Gastrocnemius medialis (tissue), 4 donors: ENCODE results near the gene LMF2. TPM values are rescaled to one million over a fixed set of nuclear protein-coding genes. Genes with fewer than 3 reads are reported as not detected.

Experiments used
- ATAC-seq, 2 donors: fragments of 150-250 bp; one replicate each; pipeline ENCODE4 v1.9.1; 2016
- DNase-seq, 2 donors: peaks; one replicate each; pipeline ENCODE4 v3.0.0-alpha.2; 2019
- H3K27ac ChIP-seq, 4 donors: fragments of 200-600 bp; sonication (generic); 1 replicate in 1 of 4; 2 replicates in 3 of 4; pipeline ENCODE4 v1.5.1; 2016 to 2018; ENCODE audit warnings: mild to moderate bottlenecking in 2 of 4, moderate library complexity in 1 of 4
- H3K27me3 ChIP-seq, 3 donors: fragments of 200-600 bp; sonication (generic) in 2 of 3; 1 replicate in 1 of 3; 2 replicates in 2 of 3; pipeline versions ENCODE4 v1.5.1 to v1.6.0; 2016 to 2019; ENCODE audit warnings: mild to moderate bottlenecking in 1 of 3, moderate library complexity in 1 of 3
- H3K36me3 ChIP-seq, 2 donors: fragments of 200-600 bp; sonication (generic) in 1 of 2; one replicate each; pipeline ENCODE4 v1.5.1; 2017 to 2018
- H3K4me1 ChIP-seq, 2 donors: fragments of 200-600 bp; sonication (generic) in 1 of 2; one replicate each; pipeline ENCODE4 v1.5.1; 2016 to 2017; ENCODE audit warnings: mild to moderate bottlenecking in 2 of 2
- H3K4me3 ChIP-seq, 4 donors: fragments of 200-600 bp; sonication (generic) in 3 of 4; 1 replicate in 1 of 4; 2 replicates in 3 of 4; pipeline ENCODE4 v1.5.1; 2016 to 2019; ENCODE audit warnings: mild to moderate bottlenecking in 2 of 4
- H3K9me3 ChIP-seq, 3 donors: fragments of 200-600 bp; sonication (generic) in 2 of 3; 1 replicate in 1 of 3; 2 replicates in 2 of 3; pipeline ENCODE4 v1.5.1; 2016 to 2019
- POLR2A ChIP-seq, 2 donors: fragments of 450-650 bp; IDR thresholded peaks; one replicate each; pipeline ENCODE4 v1.6.1; 2017; ENCODE audit warnings: antibody characterized with exemption in 2 of 2, mild to moderate bottlenecking in 2 of 2, moderate library complexity in 2 of 2
- in situ Hi-C, 4 donors: fragments of 200-750 bp; cut with MboI; loops; one replicate each; pipeline versions ENCODE4 v1.15.0 to v1.8.0; 2017; ENCODE audit warnings: low sequenced_read_pairs in 4 of 4
- intact Hi-C: fragments of 100-400 bp; cut with DNase I; formaldehyde crosslinking; loops from one replicate; pipeline ENCODE4 v1.15.1; 2023; ENCODE audit warnings: low total_unique reads
- total RNA-seq, 4 donors: library from RNA; depleted of rRNA; stranded (reverse); fragments of >200 nt; gene quantifications; one replicate each; pipeline versions ENCODE4 v1.1.0 to v1.2.3, GENCODE V29; 2016
- TF ChIP-seq, protein P1 (sequence below), 5 experiments: fragments of 450-650 bp in 3 of 5; fragments of 200-600 bp in 2 of 5; sonication (generic) in 2 of 5; IDR thresholded peaks in 4 of 5; conservative IDR thresholded peaks in 1 of 5; 1 replicate in 4 of 5; 2 replicates in 1 of 5; pipeline ENCODE4 v1.5.1; 2016 to 2019; ENCODE audit warnings: antibody characterized with exemption in 5 of 5, mild to moderate bottlenecking in 3 of 5, moderate library complexity in 3 of 5

The LMF2 gene, protein sequence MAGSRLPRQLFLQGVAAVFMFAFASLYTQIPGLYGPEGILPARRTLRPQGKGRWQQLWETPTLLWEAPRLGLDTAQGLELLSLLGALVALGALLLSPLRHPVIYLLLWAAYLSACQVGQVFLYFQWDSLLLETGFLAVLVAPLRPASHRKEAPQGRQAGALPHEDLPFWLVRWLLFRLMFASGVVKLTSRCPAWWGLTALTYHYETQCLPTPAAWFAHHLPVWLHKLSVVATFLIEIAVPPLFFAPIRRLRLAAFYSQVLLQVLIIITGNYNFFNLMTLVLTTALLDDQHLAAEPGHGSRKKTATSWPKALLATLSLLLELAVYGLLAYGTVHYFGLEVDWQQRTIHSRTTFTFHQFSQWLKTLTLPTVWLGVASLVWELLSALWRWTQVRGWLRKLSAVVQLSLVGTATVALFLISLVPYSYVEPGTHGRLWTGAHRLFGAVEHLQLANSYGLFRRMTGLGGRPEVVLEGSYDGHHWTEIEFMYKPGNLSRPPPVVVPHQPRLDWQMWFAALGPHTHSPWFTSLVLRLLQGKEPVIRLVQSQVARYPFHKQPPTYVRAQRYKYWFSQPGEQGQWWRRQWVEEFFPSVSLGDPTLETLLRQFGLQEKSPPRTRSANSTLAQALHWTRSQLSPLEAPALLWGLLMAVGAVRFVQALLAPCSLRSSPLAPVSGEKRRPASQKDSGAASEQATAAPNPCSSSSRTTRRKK
- 10 to 100 TPM; 19.7 to 39.4 (median 26.9) TPM for total RNA-seq

DNA sequence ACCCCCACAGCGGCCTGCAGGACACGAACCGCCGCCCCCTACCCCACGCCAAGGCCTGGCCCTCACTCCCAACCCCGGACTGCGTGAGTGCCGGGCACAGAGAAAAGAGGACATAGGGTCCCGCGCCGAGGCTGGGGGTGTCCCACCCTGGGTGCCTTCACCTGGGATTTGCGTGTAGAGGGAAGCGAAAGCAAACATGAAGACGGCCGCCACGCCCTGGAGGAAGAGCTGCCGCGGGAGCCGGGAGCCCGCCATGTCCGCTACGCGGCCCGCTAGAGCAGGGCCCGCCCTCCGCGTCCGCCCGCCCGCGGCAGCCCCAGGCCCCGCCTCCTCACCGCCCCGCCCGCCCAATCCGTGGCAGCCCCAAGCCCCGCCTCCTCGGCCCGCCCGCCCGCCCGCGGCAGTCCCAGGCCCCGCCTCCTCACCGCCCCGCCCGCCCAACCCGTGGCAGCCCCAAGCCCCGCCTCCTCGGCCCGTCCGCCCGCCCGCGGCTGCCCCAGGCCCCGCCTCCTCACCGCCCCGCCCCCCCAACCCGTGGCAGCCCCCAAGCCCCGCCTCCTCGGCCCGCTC lies at the start of gene LMF2:
Gene LMF2 (minus strand): TSS at position 282 of the 570 bp plus-strand sequence. CDS start 27 bp downstream, at position 255.
- TF ChIP-seq, protein P1, sequence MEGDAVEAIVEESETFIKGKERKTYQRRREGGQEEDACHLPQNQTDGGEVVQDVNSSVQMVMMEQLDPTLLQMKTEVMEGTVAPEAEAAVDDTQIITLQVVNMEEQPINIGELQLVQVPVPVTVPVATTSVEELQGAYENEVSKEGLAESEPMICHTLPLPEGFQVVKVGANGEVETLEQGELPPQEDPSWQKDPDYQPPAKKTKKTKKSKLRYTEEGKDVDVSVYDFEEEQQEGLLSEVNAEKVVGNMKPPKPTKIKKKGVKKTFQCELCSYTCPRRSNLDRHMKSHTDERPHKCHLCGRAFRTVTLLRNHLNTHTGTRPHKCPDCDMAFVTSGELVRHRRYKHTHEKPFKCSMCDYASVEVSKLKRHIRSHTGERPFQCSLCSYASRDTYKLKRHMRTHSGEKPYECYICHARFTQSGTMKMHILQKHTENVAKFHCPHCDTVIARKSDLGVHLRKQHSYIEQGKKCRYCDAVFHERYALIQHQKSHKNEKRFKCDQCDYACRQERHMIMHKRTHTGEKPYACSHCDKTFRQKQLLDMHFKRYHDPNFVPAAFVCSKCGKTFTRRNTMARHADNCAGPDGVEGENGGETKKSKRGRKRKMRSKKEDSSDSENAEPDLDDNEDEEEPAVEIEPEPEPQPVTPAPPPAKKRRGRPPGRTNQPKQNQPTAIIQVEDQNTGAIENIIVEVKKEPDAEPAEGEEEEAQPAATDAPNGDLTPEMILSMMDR (IDR thresholded peaks at IDR 0.05 in 4 of 5, conservative IDR thresholded peaks at IDR 0.05 in 1 of 5), result peak in 1 of 5 experiments; percentile 23
- peak; percentile 27 to 53 for TF ChIP-seq POLR2A (IDR thresholded peaks at IDR 0.05)

DNA sequence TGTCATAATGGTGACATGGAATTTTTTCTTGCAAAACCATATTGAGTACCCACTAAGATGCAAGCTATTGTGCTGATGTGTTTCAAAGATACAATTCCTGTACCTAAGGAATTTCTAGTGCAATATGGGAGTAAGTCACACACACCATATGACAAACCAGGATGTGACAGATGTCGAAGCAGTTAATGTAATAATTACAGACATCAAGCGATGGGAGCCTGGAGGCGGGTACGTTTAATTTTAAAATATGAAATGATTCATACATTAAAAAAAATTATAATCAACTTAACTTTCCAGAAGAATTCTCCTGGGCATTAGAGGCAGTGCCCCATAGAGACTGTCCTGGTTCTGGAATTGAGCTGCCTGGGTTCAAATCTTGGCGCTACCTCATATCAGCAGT lies 49.2 kb upstream of the LMF2 start:
- H3K27me3 ChIP-seq, result no peaks in the 10 kb centered on the region
- H3K4me1 ChIP-seq, result no peaks in the 10 kb centered on the region
- intact Hi-C loops (no loop called here), in situ Hi-C loops (no loop called here)
- TF ChIP-seq, protein P1 (IDR thresholded peaks at IDR 0.05 in 4 of 5, conservative IDR thresholded peaks at IDR 0.05 in 1 of 5), result no peak
- no peak for TF ChIP-seq POLR2A (IDR thresholded peaks at IDR 0.05)
- no peak for ATAC-seq
- no peak for DNase-seq
- no peaks in the 10 kb centered on the region for H3K9me3 ChIP-seq
- no peaks in the 10 kb centered on the region for H3K36me3 ChIP-seq
- H3K4me3 ChIP-seq, result no peak overlapping the region
- H3K27ac ChIP-seq, result no peak overlapping the region

More for the DNA sequence above, at the start of gene LMF2:
- in situ Hi-C loops, result no loop called here
- intact Hi-C loops, result loop anchor here (1.0 to 10.0 kb wide), 2 partner anchors 32 to 653 kb away; partner anchors contain the start of genes SBF1 and ZBED4
- ATAC-seq (peak; percentile 67 to 78), DNase-seq (peak; percentile 78 to 88)
- peaks cover 0 to 29% of the 10 kb centered on the region in 2 donors for H3K36me3 ChIP-seq
- H3K4me1 ChIP-seq, result peaks cover 15 to 22% of the 10 kb centered on the region in 2 donors
- no peaks in the 10 kb centered on the region for H3K27me3 ChIP-seq
- peak within 1 kb of the TSS; percentile 87 to 99 (median 96) for H3K4me3 ChIP-seq
- H3K27ac ChIP-seq, result peak within 1 kb of the TSS; percentile 85 to 97 (median 94)
- H3K9me3 ChIP-seq, result no peaks in the 10 kb centered on the region

DNA sequence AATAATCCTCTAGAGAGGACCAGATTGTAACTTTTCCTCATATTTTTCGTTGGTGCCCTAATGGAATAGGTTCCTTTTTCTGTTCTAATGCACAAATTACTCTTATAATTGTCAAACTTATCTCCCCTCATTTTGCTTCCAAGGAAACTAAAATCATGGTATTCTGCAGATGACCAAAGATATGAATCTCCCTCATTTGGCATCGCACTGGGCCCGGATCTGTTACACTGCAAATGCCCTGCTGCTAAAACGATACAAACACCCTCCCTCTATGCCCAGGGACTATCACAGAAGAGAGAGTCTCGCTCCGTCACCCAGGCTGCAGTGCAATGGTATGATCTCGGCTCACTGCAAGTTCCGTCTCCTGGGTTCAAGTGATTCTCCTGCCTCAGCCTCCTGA lies 45.8 kb upstream of the LMF2 start:
- H3K4me1 ChIP-seq, result peaks cover 4 to 7% of the 10 kb centered on the region in 2 donors
- H3K4me3 ChIP-seq, result no peak overlapping the region
- ATAC-seq, result no peak
- H3K27me3 ChIP-seq, result peaks cover 17 to 20% (median 19%) of the 10 kb centered on the region in 3 donors
- TF ChIP-seq POLR2A (IDR thresholded peaks at IDR 0.05), result no peak
- TF ChIP-seq, protein P1 (IDR thresholded peaks at IDR 0.05 in 4 of 5, conservative IDR thresholded peaks at IDR 0.05 in 1 of 5), result no peak
- no peak overlapping the region for H3K27ac ChIP-seq
- DNase-seq, result no peak
- no peaks in the 10 kb centered on the region for H3K9me3 ChIP-seq
- no peaks in the 10 kb centered on the region for H3K36me3 ChIP-seq
- intact Hi-C loops, result no loop called here
- in situ Hi-C loops, result no loop called here

DNA sequence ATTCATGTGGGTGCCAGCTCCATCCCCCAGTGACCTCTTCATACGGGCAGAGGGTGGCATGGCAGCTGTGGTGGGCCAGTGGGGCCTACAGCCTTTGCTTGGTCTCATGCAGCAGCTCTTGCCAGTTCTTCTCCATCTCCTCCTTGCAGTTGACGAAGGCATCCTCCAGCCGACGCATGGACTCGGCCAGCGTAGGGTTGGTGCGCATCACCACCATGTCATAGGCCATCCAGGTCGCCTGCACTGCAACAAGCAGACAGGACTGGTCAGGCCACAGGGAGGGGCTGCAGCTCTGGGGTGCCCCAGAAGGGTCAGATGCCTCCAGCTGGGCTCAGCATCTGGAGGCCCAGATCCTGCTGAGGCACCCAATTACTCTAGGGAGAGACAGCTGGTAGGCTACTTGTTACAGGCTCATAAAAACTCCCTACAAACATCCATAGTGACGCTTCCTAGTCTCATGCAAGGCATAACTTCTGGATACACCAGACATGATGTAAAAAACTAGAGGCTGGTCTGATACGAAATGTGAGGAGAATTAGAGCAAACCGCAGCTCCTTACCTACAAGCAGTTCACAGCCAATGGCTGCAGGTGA lies 43.8 kb upstream of the LMF2 start:
- intact Hi-C loops, result no loop called here
- peaks cover 5 to 9% of the 10 kb centered on the region in 2 donors for H3K4me1 ChIP-seq
- in situ Hi-C loops, result no loop called here

More for the DNA sequence above, 43.8 kb upstream of the LMF2 start:
- ATAC-seq (no peak), DNase-seq (no peak)
- Histone ChIP-seq H3K9me3 (no peaks in the 10 kb centered on the region), H3K36me3 (no peaks in the 10 kb centered on the region), H3K27me3 (peaks cover 28 to 33% (median 31%) of the 10 kb centered on the region in 3 donors), H3K27ac (no peak overlapping the region), H3K4me3 (no peak overlapping the region)
- TF ChIP-seq, protein P1 (IDR thresholded peaks at IDR 0.05 in 4 of 5, conservative IDR thresholded peaks at IDR 0.05 in 1 of 5), result no peak
- no peak for TF ChIP-seq POLR2A (IDR thresholded peaks at IDR 0.05)
